GM12874 (cell line): ENCODE measurements around the gene RAB3D.

ENCODE experiments used
- CTCF ChIP-seq: IDR thresholded peaks from 2 replicates; pipeline ENCODE4 v1.5.1; 2011; ENCODE audit warnings: low read depth, mild to moderate bottlenecking, control low read depth, low read length, moderate library complexity; ENCODE audit not compliant: insufficient read depth

Gene RAB3D

GRCh38 chr19:11304936-11305335 lies 34.5 kb downstream of the RAB3D start:
- TF ChIP-seq CTCF: no peak

GRCh38 chr19:11300811-11301120 lies 38.7 kb downstream of the RAB3D start:
- TF ChIP-seq CTCF: no peak

GRCh38 chr19:11299946-11300810 lies 39.3 kb downstream of the RAB3D start:
- no peak for TF ChIP-seq CTCF

GRCh38 chr19:11296264-11296663 lies 43.2 kb downstream of the RAB3D start:
- no peak for TF ChIP-seq CTCF

- 0 out of 2 replicates have a peak, but pooled peaks have one; percentile 2 for TF ChIP-seq CTCF
Measured at GRCh38 chr19:11295665-11296245, 43.7 kb downstream of the RAB3D start, which contains the start of gene TSPAN16. TSS of gene TSPAN16 (plus strand) at chr19:11296160. CDS start at chr19:11296298, 138 bp downstream.

- TF ChIP-seq CTCF: no peak
Measured at GRCh38 chr19:11295180-11295579, 44.3 kb downstream of the RAB3D start.

- TF ChIP-seq CTCF: peak; percentile 100
Measured at GRCh38 chr19:11293433-11294389, 45.7 kb downstream of the RAB3D start.
